Nephron (organoid): ENCODE data around the gene NPFF.

ENCODE experiments used
- H3K27ac Mint-ChIP-seq, 3 experiments: 2 replicates each; pipeline ENCODE4 v1.8.0; 2020; ENCODE audit warnings: mixed read lengths in 3 of 3, mild to moderate bottlenecking in 2 of 3, moderate library complexity in 1 of 3
- H3K27me3 Mint-ChIP-seq: 2 replicates; pipeline ENCODE4 v1.8.0; 2021; ENCODE audit warnings: low read depth, mild to moderate bottlenecking, moderate library complexity, mixed read lengths
- H3K36me3 Mint-ChIP-seq: 2 replicates; pipeline ENCODE4 v1.8.0; 2020; ENCODE audit warnings: low read depth, mixed read lengths
- H3K4me1 Mint-ChIP-seq: 2 replicates; pipeline ENCODE4 v1.8.0; 2020; ENCODE audit warnings: mixed read lengths
- H3K4me3 Mint-ChIP-seq, 3 experiments: 2 replicates each; pipeline ENCODE4 v1.8.0; 2020; ENCODE audit warnings: mild to moderate bottlenecking in 3 of 3, mixed read lengths in 3 of 3, moderate library complexity in 2 of 3
- H3K9me3 Mint-ChIP-seq: 2 replicates; pipeline ENCODE4 v1.8.0; 2020; ENCODE audit warnings: mixed read lengths
- CTCF ChIP-seq, 3 experiments: fragments of 200-600 bp; sonication (generic); IDR thresholded peaks; one replicate each; pipeline ENCODE4 v1.5.0; 2021; ENCODE audit warnings: antibody characterized with exemption in 3 of 3; ENCODE audit not compliant: unreplicated experiment in 3 of 3

NPFF gene

DNA sequence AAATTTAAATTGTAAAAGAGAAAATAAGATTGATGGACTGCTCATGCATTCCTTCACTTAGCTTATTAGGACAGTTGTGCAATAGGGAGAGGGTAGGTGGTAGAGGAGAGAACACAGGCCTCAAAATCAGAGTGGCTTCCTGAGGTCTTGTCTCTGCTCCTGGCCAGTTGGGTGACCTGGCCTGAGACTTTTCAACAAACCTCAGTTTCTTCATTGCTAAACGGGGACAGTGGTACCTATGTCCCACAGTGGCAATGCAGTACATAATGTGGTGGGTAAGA, 10.6 kb downstream of the NPFF start:
- Mint-ChIP-seq H3K9me3 (no peaks in the 10 kb centered on the region), H3K4me1 (peaks cover 69% of the 10 kb centered on the region), H3K4me3 (peak overlapping the region; percentile 79 to 96 (median 83)), H3K27ac (peak overlapping the region; percentile 96 to 99 (median 98)), H3K36me3 (no peaks in the 10 kb centered on the region), H3K27me3 (peaks cover 4% of the 10 kb centered on the region)
- no peak for TF ChIP-seq CTCF (IDR thresholded peaks at IDR 0.05; ENCODE audit: unreplicated experiment in 3 of 3)

DNA sequence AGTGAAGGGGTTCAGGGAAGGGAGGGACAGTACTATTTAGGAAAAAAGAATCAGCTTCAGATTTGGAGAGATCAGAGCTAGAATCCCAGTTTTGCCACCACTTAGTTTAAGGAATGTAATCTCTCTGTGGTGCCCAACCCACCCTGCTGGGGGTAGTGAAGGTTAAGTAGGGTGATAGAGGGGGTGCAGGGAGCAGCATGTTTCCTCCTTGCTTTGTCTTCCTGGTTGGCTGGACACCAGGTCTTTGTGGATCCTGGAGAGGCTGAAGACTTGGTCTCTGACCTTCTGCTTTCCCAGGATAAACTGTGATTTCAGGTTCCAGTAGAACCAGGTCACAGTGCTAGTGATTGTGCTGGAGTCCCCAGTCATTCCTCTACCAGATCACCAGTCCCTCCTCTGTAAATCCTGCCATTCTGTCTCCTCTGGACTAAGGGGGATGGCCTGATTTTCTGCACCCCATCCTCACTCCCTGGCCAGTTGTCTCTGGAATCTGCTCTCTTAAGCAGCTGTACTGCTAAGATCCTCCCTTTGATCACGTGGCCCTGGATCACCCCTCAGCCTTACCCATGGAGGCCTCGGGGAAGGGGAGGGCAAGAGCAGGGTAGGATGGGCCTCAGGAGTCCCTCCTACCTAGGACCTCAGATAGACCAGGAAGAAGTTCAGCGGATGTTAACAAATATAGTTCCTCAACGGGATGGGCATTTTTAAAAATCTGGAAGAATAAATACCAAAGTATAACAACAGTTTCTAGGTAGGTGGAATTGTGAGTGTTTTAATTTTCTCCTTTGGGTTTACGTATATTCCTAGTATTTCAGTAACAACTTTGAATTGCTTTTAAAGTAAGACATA, 11.2 kb downstream of the NPFF start:
- Mint-ChIP-seq H3K27me3 (peaks cover 4% of the 10 kb centered on the region), H3K9me3 (no peaks in the 10 kb centered on the region), H3K4me3 (peak overlapping the region; percentile 79 to 86 (median 83)), H3K27ac (peak overlapping the region; percentile 96 to 99 (median 98)), H3K4me1 (peaks cover 69% of the 10 kb centered on the region), H3K36me3 (no peaks in the 10 kb centered on the region)
- no peak for TF ChIP-seq CTCF (IDR thresholded peaks at IDR 0.05; ENCODE audit: unreplicated experiment in 3 of 3)

GRCh38 chr12:53493610-53494391, 13.5 kb downstream of the NPFF start:
- TF ChIP-seq CTCF (IDR thresholded peaks at IDR 0.05; ENCODE audit: unreplicated experiment in 3 of 3), result no peak
- peaks cover 5% of the 10 kb centered on the region for H3K36me3 Mint-ChIP-seq
- H3K9me3 Mint-ChIP-seq, result no peaks in the 10 kb centered on the region
- H3K27me3 Mint-ChIP-seq, result no peaks in the 10 kb centered on the region
- H3K27ac Mint-ChIP-seq, result peak overlapping the region; percentile 90 to 97 (median 95)
- H3K4me3 Mint-ChIP-seq, result peak overlapping the region; percentile 86 to 88 (median 88)
- peaks cover 63% of the 10 kb centered on the region for H3K4me1 Mint-ChIP-seq

DNA sequence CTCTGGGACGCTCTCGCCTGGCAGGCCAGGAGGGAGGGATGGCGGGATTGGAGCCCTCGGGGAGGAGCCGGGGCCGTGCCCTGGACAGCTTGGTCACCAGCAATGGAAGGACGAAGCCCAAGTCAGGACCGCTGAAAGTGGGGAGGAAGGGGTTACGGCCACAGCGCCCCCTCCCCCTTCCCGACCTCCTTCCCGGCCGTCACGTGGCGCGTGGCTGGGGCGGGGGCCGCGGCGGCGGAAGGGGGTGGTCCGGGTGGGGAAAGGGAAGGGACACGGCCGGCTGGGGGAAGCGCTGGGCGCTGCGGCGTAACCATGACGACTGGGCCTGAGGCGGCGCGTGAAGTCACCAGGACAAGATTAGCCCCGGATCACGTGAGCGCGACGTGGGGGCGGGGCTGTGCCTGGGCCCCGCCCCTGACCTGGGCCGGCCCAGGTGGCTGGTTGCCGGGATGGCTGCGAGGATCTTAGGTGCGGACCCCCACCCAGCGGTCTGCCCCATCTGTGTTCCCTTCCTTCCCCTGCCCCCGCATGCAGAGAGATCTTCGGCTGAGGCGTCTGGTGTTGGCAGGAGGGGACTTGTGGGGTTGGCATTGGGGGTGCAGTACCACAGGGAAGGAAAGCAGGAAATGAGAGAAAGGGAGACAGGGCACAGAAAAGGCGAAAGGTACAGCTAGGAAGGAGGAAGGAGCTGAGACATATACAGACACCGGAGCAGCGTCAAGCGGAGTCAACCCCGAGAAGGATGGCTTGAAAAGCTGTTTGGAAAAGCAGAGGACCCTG, 14.3 kb downstream of the NPFF start:
- H3K27ac Mint-ChIP-seq, result peak overlapping the region; percentile 90 to 97 (median 95)
- H3K4me1 Mint-ChIP-seq, result peaks cover 55% of the 10 kb centered on the region
- H3K36me3 Mint-ChIP-seq, result peaks cover 5% of the 10 kb centered on the region
- no peaks in the 10 kb centered on the region for H3K9me3 Mint-ChIP-seq
- peak overlapping the region; percentile 86 to 88 (median 88) for H3K4me3 Mint-ChIP-seq
- H3K27me3 Mint-ChIP-seq, result no peaks in the 10 kb centered on the region
- no peak for TF ChIP-seq CTCF (IDR thresholded peaks at IDR 0.05; ENCODE audit: unreplicated experiment in 3 of 3)

- TF ChIP-seq CTCF (IDR thresholded peaks at IDR 0.05; ENCODE audit: unreplicated experiment in 3 of 3), result no peak
- H3K9me3 Mint-ChIP-seq, result no peaks in the 10 kb centered on the region
- H3K4me1 Mint-ChIP-seq, result peaks cover 47% of the 10 kb centered on the region
- peaks cover 9% of the 10 kb centered on the region for H3K36me3 Mint-ChIP-seq
- H3K27me3 Mint-ChIP-seq, result no peaks in the 10 kb centered on the region
- peak overlapping the region; percentile 86 to 88 (median 88) for H3K4me3 Mint-ChIP-seq
- H3K27ac Mint-ChIP-seq, result peak overlapping the region; percentile 90 to 97 (median 95)
These were observed 15.1 kb downstream of the NPFF start for GRCh38 chr12:53492188-53492587.
